GM21529 (cell line): ENCODE data around the gene GPC1.
"Not testable (repeated sequence)": the region's sequence is repeated elsewhere in the genome, so short reads cannot be mapped to it uniquely, and the experiment has no call there.

Experiments
- ATAC-seq: cut with Tn5 transposase; IDR thresholded peaks from one replicate; pipeline ENCODE4 v1.9.1; 2021; ENCODE audit not compliant: unreplicated experiment

Gene GPC1

GRCh38 chr2:240435457-240435947 lies at the start of gene GPC1:
Gene GPC1 (plus strand): TSS chr2:240435663. CDS start chr2:240435919, 256 bp downstream.
- ATAC-seq = peak; percentile 49

DNA sequence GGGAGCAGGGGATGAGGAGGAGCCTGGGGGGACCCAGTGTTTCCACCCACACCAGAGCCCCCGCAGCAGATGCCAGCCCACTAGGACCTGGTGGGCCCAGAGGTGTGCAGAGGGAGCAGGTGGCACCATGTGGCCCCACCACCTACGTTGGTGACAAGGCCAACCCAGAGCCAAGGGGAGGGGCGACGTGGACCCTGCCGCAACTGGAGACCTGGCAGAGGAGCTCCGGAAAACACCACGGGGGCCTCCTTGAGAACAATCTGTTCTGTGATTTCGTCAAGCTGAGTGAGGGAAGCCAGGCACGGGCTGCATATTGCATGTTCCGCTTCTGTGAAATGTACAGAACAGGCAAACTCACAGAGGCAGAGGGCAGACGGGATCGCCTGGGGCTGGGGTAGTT lies 49.1 kb upstream of the GPC1 start:
- no peak for ATAC-seq

DNA sequence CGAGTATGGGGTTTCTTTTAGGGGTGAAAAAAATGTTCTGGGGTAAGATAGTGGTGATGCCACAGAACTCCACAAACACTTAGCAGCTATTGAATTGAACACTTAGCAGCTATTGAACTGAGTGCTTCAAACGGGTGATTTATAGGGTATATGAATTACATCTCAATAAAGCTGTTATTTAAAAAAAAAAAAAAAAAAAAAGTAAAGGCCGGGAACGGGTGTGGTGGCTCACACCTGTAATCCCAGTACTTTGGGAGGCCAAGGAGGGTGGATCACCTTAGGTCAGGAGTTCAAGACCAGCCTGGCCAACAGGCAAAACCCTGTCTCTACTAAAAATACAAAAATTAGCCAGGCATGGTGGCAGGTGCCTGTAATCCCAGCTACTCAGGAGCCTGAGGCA lies 48.7 kb upstream of the GPC1 start:
- not testable (repeated sequence) for ATAC-seq

GRCh38 chr2:240387325-240387668 lies 48.2 kb upstream of the GPC1 start:
- ATAC-seq = no peak

- ATAC-seq = no peak
Observed at GRCh38 chr2:240387669-240388358, 47.6 kb upstream of the GPC1 start.

- ATAC-seq = no peak
Observed at GRCh38 chr2:240388471-240389301, 46.8 kb upstream of the GPC1 start.

GRCh38 chr2:240389302-240389805 lies 46.1 kb upstream of the GPC1 start:
- no peak for ATAC-seq

GRCh38 chr2:240390091-240391073 lies 45.1 kb upstream of the GPC1 start:
- ATAC-seq = no peak

DNA sequence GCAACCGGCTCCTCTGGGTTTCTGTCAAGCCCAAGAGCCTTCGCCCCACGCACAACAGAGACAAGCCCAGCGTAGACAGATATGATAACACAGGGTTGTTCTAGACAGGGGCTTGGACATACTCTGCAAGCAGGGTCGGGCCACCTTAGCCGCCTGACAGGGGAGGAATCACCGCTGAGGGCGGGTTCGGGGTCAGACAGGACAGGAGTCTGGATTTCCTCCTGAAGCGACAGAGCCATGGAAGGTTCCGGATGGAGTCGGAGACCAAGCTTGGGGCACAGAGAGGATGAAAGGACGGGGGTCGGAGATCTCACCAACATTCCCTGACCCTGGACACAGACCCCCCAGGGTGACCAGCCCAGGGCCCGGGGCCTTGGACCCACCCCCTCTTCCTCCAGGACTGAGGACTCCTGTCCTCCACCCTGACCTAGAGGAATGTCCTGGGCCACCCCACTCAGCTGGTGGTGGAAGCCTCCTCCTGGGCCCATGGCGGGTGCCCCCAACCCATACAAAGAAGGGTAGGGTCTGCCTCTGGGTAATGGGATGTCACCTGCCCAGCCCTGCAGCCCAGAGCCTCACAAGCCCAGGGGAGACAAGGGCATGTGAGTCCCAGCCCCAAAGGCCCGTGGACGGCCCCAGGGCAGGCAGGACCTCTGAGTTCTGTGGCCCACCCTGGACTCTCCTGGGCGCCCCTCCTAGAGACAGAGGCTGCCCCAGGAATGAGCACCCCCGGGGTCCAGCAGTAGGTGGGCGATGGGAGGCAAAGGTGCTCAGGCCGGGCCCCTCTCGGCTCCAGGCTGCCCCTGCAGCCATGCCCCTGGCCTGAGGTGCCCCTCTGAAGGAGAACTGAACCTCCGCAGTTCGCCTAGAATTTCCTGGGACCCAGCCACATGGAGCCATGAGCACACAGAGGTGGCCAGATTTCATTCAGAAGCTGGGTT lies 44.1 kb upstream of the GPC1 start:
- no peak for ATAC-seq

DNA sequence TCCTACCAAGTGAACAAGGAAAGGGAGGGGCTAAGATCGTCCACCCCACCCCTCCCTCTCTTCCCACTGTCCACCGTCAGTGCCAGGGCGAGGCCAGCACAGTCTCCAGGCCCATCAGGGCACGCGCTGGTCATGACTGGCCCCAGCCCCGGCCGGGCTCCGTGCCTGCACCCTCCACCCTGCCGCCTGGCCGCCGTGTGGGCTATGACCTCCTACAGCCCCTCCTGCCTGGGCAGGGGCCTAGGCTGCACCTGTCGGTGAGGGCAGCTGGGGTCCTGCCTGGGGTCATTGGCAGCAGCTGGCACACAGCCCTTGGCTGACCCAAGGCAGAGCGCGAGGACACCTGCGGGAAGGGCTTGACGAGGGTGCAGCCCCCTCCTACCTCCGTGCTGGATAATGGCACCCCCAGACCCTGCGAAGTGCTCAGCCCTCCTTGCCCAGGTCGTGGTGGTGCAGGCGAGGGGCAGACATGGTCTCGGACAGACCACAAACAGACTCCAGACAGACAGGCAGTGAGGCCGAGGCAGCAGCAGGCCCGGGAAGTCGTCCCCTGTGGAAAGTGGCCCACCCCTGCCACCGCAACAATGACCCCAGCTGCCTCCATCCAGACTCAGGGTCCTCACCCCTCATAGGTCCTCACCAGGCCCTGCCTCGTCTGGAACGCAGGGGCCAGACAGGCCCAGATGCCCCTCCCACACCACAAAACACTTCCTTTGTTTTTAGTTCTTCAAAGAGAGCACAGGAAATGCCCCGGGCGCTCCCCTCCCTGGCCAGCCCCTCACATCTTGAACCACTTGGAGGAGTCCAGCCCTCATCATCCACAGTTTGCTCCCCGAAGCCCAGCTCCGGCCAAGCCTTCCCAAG lies 43.1 kb upstream of the GPC1 start:
- no peak for ATAC-seq

DNA sequence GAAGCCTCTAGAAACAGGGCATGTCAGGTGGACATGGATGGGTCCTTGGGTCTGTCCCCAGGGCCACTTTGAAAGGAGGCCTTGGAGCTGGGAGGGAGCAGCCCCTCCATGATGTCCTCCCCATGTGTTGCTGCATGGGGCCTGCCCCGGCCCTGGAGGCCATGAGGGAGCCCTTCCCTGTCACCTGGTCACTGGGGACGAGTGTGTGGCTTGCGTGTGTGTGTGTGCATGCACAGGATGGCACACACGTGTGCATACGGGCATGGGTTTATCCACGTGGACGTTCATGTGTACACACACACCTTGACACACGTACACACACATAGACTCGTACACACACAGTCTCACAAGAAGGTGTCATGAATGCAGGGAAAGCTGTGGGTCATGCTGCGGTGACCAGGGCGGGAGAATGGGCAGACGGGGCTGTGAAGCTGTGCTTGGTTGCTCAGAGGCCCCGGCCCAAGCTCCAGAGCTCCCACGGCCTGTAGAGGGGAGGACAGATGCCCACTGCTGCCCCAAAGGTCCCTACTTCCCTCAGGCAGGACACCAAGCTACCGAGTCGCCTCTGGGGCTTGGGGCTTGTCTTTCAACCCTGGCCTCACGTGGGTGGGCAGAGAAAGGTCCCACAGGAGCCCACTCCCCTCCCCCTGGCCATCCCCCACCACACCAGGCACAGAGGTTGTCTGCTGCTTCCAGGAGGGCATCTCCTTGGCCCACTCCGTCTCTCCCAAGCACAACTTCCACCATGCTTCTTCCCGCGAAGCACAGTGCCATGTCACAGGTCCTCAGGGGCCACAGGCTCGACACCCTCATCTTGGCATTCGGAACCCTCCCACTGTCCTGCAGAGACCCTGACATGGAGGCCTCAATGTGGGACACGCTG lies 42.3 kb upstream of the GPC1 start:
- ATAC-seq = no peak

- ATAC-seq = no peak
Observed at GRCh38 chr2:240393831-240394410, 41.5 kb upstream of the GPC1 start.

- ATAC-seq = no peak
Observed at GRCh38 chr2:240394549-240394948, 40.9 kb upstream of the GPC1 start.

GRCh38 chr2:240395448-240395847 lies 40.0 kb upstream of the GPC1 start:
- no peak for ATAC-seq

DNA sequence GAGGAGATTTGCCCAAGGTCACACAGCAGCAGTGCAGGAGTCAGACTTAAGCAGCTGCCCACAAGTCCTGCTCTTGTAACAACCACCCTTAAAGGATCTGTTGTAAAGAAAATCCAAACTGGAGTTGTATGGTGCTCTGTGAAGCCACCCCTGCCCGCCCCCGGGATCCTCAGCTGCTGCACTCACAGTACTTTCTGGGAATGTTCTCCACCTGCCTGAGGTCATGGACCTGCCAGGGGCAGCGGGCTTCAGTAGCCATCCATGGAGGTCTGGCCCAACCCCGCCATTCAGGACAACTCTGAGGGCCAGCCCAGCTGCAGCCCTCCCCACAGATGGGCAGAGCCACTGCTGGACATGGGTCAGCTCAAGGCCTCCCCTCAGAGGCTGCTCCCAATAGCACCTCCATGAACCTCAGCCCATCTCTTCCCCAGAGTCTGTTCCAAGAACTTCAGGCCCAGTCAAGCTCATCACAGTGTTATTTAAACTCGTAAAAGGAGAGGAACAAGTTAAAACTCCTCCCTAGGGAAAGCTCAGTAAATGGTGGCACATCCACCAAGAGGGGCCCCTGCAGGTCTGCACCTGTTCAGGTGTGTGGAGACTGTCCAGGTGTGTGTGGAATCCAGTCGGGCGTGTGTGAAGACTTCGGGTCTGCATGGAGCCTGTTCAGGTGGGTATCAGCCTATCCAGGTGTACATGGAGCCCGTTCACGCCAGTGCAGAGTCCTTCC lies 39.4 kb upstream of the GPC1 start:
- no peak for ATAC-seq

GRCh38 chr2:240396623-240397541 lies 38.6 kb upstream of the GPC1 start:
- no peak for ATAC-seq
